GM18909 (cell line): ENCODE data around the gene GOLGA8B.
"Not testable (repeated sequence)": the region's sequence is repeated elsewhere in the genome, so short reads cannot be mapped to it uniquely, and the experiment has no call there.

ENCODE experiments used
- ATAC-seq: cut with Tn5 transposase; IDR thresholded peaks from one replicate; pipeline ENCODE4 v1.9.1; 2021; ENCODE audit warnings: mild to moderate bottlenecking; ENCODE audit not compliant: unreplicated experiment, poor library complexity

The GOLGA8B gene, protein sequence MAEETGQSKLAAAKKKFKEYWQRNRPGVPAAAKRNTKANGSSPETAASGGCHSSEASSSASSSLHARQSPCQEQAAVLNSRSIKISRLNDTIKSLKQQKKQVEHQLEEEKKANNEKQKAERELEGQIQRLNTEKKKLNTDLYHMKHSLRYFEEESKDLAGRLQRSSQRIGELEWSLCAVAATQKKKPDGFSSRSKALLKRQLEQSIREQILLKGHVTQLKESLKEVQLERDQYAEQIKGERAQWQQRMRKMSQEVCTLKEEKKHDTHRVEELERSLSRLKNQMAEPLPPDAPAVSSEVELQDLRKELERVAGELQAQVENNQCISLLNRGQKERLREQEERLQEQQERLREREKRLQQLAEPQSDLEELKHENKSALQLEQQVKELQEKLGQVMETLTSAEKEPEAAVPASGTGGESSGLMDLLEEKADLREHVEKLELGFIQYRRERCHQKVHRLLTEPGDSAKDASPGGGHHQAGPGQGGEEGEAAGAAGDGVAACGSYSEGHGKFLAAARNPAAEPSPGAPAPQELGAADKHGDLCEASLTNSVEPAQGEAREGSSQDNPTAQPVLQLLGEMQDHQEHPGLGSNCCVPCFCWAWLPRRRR

DNA sequence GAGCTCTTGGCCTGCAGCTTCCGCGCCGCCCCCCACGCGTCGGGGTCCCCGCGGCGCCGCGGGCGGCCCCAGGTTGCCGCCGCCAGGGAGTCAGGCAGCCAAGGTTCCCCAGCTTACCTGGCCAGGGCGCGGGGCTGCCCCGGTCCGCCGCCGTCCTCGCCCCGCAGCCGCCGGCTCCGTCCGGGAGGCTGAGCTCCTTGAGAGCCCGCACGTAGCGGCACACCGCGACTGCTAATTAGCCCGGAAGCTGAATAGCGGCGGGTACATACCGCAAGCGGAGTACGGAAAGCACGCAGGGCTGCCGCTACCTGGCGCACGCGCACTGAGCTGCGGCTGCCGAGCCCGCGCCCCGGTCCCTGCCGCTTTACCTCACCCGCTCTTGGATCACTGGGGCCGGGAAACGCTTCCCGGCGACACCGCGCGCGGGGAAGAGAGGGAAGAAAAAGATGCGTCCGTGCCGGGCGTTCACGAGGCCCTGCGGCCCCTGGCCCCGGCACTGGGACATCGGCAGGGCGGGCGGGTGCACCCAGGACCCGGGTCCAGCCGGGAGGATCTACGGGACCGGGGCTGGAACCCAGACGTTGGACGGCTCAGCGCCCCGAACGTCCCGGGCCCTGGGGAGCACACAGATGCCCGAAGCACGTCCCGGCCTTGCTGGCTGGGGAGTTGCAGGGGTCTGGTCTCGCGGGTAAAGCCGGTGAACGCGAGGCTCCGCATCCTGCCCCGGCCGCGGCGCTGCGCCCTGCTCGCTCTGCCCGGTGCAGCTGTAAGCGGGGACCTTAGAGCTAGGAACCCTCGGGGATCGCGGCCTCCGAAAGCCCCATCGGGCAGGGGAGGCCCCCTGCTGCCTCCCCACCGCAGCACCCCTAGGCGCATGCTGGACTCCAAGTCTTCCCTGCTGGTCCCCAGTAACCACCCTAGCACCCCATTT, at the start of gene GOLGA8B:
GOLGA8B (minus strand) TSS at position 253 of the 931 bp plus-strand sequence. CDS start 47,739 bp downstream, outside the sequence.
- peak; percentile 77 for ATAC-seq

DNA sequence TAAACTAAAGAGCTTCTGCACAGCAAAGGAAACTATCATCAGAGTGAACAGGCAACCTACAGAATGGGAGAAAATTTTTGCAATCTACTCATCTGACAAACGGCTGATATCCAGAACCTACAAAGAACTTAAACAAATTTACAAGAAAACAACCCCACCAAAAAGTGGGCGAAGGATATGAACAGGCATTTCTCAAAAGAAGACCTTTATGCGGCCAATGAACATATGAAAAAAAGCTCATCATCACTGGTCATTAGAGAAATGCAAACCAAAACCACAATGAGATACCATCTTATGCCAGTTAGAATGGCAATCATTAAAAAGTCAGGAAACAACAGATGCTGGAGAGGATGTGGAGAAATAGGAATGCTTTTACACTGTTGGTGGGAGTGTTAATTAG, 49.7 kb upstream of the GOLGA8B start:
- ATAC-seq: not testable (repeated sequence)

DNA sequence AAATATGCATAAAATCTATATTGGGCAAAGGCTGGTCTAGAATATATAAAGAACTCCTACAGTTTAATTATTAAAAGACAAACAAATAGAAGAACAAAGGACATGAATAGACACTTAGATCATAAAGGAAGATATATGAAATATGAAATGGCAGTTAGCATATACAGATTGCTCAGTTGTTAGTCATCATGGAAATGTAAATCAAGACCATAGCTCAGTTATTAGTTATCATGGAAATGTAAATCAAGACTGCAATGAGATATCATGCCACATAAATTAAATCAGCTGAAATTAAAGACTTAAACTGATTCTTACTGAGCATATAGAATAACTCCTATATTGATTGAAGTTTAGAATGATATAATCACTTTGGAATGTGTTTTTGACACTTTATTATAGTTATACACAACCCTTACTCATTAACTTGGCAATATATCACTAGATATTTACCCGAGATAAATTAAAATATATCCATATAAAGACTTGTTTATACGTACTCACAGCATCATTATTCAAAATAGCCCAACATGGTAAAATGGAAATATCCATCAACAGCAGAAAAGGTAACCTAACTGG, 45.2 kb upstream of the GOLGA8B start:
- ATAC-seq: no peak

DNA sequence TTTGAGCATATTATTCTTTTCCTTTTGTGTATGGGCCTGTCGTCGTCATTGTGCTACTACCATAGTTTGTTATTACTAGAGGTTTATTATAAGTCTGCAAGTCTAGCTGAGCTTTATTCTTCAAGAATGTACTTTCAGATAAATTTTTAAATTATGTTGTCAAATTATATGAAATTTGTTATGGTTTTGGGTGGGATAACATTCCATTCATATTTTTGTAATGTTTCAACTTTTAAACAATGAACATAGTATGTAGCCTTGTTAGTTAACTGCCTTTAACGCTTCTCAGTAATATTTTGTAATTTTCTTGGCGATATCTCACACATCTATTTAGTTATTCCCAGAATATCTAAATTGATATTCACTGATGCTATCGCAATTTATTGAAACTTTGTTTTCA, 41.6 kb upstream of the GOLGA8B start:
- no peak for ATAC-seq

DNA sequence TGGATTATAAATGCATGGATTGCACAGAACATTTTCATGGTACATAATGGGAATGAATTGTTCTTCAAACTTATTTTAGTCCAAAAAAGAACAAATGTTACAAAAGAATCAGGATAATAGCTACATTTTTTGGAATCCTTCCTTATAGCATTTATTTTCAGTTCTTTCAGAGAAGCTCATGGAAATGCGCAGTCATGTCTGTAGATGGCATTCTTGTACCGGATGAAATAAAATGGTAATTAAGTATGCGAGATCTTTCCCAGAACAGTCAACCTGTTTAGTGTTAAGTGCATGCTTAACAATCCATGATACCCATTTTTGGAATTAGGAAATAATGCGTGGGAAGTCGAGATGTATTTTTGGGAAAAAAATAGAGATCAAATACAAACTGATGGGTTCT, 38.2 kb upstream of the GOLGA8B start:
- no peak for ATAC-seq

DNA sequence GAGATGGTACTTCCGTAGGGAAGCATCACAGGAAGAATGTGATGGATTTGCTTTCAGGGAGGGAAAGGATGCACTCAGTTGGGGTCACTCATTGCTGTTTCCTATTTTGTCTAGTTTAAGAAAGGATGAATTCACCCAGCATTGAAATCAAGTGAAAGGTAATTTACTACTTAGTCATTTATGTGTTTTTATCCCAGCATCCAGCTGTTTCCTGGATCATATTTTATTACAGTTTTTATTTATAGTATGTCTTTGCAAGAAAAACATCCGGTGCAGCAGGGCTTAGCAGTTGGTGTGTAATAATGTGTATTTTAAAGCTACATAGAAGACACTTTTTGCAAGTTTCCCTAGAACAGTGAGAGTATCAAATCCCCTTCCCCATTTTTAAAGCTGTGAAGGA, 37.4 kb upstream of the GOLGA8B start:
- ATAC-seq: no peak

DNA sequence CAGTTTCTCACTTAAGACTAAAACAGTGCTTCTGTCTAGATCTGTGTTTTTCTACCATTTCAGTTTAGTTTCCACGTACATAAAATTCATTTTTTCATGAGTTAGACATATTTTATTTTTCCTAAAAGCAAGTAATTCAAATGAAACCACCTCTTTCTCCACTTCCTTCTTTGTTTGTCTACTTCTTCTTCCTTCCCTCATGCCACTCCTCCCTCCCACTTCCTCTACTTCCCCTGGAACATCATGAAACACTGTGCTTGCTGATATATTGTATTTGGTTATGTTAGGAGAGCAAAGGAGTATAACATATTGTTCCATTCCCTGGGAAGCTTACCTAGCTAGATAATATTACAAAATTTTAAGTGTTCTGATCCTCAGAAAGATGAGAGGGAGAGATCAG, 36.7 kb upstream of the GOLGA8B start:
- ATAC-seq: no peak

DNA sequence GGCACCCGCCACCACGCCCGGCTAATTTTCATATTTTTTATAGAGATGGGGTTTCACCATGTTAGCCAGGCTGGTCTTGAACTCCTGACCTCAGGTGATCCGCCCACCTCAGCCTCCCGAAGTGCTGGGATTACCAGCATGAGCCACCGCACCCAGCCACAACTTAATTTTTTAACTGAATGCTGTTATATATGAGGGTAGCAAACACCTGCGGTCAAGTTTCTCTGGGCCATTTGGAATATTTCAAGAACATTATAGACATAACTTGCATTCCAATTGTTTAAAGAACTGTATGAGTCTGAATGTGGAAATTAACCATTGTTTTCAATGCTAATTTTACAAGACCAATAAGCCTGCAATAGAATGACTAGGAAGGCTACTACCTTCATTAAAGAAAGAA, 35.7 kb upstream of the GOLGA8B start:
- no peak for ATAC-seq

DNA sequence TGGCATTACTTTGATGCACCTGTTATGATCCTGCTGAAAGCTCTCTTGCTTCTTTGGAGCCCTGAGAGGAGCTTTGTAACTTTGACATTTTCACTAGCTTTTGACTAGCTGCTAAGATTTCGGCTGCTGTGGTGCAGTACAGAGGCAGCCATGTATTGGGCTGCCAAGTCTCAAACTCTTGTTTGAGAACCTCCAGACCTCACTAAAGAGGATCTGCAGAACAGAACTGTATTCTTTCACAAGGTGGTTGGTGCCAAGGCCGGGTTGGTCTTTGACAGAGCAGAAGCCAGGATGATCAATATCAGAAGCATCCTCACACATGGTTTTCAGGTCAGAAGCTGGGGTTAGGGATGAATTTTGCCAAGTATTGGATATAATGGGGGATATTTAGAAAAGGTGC, 34.6 kb upstream of the GOLGA8B start:
- ATAC-seq: no peak

DNA sequence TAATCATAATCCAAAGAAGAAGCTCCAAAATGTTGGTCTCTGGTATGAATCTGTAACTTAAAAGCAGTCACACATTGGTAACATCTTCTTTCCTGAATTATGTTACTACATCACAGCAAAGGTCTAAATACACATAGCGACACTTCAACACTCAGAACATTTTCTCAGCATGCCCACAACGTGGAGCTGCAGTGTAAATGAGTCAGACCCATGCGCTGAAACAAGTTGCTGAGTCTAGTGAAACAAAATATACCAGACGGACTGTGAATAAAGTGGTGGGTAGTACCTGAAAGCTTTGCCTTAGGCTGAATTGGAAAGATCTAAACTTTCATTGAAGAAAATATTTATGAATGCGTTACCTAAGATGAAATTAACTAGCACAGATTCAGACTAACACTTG, 33.2 kb upstream of the GOLGA8B start:
- ATAC-seq: no peak

DNA sequence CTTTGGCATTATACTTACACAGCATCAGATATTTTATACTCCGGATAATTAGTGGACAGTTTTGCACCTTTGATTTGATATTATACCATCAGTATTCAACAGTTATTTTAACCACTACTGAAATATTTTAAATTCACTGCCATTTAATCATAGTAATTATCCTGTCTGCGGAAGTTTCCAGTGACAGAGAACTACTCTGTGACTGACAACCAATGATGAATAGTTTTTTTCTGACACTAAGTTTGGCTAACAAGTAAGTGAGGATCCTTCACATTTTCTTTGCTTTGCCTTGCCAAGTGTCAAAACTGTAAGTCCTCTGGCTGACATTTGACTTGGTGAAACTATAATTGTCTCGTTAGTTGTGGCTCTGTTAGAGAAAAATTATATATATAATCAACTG, 30.5 kb upstream of the GOLGA8B start:
- ATAC-seq: no peak

DNA sequence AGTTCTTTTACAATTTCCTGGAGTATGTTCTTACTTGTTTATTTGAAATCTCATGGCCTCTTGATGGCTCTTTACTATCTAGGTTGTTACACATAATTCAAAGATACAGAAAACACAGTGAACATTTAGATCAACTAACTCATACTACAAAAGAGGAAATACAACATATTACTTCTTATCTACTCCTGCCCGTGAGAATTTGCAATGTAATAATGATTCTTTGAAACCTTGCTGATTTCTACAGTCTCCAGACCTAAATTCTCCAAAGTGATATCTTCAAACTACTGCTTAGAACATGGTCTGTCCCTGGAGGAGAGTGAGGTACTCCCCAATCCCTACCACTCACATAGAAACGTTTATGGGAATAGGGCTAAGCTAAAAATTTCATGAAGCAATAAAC, 29.9 kb upstream of the GOLGA8B start:
- no peak for ATAC-seq

DNA sequence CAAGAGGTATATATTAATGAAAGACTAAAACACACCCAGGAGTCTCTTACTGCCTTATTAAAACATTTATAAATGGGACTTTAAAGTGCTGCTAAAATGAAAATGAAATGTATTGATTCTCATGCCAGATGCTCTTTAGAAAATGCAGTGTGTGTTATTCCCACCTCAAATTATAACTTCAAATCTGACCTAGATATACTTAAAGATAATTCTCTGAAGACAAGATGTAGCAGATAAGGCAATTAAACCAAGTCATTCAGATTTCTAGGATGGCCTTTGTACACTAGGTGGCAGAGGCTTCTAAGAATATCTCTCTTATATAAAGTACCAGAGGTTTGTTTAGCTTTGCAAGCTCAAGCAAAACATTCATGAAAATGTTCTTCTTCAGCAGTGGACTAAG, 26.9 kb upstream of the GOLGA8B start:
- ATAC-seq: no peak

DNA sequence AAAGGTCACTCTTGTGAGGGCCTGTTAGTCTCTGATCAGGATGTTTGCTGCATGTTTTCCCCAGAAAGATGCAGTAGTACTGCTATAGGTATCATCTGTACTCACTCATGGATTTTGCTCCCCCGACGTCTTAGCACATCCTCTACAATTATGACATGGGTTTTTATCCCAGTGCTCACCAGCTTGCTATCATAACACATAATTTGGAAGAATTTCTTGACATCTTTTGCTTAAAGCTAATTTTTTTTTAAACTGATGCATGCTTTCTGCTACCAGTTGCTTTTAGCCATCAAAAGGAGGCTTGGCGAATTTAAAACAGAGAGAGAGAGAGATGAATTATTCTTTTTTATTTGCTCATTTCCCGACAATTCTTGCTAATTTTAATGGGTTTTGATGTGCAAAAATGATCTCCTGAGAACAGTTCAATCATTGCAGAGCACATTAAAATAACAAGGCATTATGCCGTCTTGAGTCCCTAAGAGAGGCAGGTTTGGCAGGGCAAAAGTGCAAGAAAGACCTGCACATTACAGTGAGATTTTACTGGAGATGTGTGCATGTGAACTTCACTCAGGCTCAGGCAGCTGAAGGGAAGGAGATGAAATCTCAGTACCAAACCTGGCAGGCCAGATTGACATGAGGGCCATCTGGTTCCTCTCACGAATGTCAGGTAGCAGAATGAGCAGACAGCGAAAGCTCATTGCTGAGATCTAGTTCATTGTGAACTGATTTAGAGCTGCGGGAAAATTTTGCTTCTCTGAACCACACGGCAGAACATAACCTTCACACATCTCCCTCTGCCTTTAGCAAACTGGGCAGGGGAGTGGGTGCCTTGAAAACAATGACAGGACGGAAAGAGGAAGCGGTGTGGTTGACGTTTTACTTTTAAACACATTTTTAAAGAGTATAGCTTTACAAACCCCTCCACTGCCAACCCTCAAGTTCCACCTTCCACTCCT, 25.9 kb upstream of the GOLGA8B start:
- ATAC-seq: peak; percentile 56

DNA sequence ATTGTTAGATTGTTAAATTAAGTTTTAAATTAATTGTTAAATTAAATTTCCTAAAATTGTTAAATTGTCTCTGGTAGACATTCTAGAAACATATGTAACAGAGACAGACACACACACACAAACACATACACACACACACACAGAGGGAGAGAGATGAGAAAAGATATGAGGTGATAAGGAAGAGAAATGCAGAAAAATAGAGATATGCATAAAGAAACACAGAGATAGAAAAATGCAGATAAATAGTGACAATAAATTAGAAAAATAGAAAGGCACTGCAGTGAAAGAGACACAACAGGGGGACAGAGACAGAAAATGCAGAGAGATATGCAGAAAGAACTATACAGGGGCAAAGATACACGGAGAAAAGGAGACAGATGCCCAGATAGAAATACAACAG, 25.1 kb upstream of the GOLGA8B start:
- no peak for ATAC-seq

DNA sequence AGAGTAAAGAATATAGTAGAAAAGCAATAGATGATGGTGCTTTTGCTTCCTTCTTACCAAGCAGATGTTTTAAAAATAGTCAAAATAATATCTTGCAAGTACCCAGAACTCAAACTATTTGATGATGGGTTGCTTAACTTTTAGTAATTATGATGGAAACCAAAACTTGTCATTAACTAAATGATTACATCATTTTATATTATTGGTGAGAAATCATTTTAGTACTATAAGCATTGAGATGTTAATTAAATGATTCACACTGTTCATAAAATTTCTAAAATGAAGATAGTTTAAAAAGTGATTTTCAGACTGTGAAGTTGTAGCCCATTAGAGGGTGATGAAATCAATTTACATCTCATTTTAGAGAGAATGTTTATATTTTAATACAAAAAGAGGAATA, 24.4 kb upstream of the GOLGA8B start:
- no peak for ATAC-seq

DNA sequence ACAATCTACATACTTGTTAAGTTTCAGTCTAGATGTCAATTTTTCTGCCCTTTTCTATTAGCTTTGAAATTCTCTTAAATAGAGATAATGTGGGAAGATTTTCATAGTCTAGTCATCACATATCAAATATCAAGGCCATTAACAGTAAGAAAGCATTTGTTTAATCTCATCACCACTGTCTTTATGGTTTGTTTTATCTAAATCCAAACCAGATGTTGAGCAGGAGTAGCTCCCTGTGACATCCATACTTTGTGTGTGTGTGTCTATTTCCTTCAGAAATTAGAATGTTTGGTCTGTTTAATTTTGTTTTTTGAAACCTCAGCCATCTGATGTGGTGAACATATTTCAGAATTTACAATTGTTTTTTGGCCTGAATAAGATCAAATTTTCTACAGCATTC, 23.1 kb upstream of the GOLGA8B start:
- no peak for ATAC-seq

DNA sequence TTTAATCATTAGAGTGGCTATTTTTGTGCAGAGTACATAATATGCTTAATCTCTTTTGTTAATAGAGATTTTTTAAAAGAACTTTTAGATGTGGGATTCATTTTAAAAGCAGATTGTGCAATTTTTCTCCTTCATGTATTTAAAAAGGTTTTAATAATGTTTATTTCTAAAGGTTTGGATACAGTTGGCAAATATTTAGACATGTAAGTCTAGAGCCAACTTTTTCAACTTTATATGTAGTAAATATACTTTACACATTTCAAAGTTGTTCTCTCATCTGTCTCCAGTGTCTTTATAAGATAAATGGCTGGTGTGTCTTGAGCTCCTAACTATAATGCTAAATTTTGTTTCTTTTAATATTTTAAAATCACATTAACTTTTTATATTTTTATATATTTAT, 22.7 kb upstream of the GOLGA8B start:
- no peak for ATAC-seq

DNA sequence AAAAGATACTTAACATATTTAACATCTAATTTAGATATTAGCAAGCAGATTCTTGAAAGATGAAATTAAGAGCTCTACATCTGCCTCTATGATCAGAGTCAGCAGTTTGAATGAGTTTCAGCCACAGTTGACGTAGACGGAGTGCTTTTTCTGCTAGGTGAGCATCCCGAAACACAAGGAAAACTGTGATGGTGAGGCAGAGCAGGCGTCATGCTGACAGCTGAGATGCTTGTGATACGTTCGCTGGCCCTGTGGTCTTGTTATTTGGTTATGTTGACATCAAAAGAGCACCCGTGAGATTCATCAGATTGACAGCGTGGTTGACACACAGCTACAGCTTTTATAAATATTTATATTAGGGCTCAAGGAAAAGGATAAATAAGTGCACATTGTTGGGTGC, 19.6 kb upstream of the GOLGA8B start:
- ATAC-seq: no peak

DNA sequence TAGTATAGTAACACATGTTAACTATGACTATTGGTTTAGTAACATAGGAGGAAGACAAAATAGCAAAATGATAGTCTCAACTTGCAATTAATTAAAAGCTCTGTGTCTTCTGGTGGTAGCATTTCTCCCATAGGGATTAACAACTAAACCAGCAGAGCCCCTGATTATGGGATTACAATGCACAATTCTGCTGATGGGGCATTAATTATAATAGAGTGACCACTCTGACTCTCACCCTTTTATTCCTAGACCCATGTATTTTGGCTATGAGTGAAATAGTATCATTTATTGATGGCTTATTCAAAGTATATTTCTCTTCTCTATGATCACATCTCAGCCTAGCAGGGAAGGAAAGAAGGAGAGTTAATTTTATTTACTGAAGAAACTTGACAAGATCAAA, 17.5 kb upstream of the GOLGA8B start:
- no peak for ATAC-seq
